ENCODE data around the gene TOX4.
A peak's percentile ranks its signal among the peaks of the same experiment; 100 is the strongest.

The TOX4 gene

DNA sequence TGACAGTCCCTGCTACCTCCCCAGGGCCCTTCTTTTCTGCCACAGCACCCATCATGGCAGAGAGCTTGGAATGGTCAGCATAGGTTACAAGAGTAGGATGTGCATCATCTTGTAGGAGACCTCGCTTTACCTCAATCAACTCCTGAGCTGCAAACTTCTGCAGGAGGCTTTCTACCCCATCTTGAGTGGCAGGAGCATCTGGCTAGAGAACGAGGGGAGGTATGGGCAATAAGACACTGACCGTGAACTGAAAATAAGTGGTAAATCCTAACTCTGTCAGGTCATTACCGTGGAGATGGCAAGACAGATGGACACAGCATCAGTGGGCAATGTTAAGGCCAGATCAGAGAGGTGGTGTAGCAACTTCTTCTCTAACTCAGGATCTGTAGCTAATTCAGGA, 26.4 kb downstream of the TOX4 start:
- no peak for DNase-seq (ENCODE audit: low spot score)

DNA sequence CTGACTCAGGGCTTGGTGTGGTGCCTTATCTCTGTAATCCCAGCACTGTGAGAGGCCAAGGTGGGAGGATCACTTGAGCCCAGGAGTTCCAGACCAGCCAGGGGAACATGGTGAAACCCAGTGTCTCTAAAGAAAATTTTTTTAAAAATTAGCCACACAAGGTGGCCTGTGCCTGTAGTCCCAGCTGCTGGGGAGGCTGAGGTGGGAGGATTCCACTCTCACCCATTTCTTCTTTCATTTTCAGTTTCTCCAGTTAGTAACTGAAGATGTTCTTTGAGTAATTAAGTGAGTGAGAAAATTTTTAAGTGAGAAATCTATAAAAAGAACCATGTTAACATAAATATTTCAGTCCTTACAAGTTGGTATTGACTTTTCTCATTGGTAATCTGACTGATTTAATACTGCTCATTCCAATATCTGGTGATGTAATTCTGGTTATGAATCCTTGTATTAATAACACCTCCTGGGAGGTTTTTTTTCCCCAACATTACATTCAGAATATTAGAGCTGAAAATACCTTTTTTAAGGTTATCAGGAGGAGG, 28.1 kb downstream of the TOX4 start:
- no peak for DNase-seq (ENCODE audit: low spot score)

DNA sequence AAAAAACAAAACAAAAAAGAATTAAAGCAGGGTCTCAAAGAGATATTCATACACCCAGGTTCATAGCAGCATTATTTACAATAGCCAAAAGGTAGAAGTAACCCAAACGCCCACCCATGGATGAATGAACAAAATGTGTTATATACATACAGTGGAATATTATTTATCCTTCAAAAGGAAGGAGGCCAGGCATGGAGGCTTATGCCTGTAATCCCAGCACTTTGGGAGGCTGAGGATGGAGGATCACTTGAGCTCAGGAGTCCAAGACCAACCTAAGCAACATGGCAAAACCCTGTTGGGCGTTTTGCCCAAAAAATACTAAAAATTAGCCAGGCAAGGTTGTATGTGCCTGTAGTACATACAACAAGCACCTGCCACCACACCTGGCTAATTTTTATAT, 29.6 kb downstream of the TOX4 start:
- no peak for DNase-seq (ENCODE audit: low spot score)

DNA sequence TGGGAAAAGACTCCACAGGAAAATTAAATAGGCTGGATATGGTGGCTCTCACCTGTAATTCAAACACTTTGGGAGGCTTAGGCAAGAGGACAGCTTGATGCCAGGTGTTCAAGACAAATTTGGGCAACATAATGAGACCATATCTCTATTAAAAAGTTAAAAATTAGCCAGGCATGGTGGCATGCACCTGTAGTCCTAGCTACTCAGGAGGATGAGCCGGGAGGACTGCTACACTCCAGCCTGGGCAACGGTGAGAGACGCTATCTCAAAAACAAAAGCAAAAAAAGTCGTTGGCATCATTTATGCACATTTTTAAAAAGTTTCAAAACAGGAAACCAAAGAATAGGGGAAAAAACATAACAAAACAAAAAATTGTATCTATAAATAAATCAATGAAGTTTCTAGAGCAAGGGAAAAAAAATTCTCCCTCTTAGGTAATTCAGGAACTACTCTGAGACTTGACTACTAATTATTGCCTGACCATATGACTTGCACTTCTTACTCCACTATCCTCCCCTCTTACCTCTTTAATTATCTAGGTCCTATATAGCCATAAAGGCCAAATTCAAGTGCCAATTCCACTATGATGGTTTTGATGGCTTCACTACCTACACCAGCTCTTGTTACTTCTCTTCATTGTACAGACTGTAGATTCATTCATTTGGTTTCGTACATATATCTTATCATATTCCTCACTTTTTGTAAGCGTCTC, 32.6 kb downstream of the TOX4 start:
- DNase-seq (ENCODE audit: low spot score) = no peak

DNA sequence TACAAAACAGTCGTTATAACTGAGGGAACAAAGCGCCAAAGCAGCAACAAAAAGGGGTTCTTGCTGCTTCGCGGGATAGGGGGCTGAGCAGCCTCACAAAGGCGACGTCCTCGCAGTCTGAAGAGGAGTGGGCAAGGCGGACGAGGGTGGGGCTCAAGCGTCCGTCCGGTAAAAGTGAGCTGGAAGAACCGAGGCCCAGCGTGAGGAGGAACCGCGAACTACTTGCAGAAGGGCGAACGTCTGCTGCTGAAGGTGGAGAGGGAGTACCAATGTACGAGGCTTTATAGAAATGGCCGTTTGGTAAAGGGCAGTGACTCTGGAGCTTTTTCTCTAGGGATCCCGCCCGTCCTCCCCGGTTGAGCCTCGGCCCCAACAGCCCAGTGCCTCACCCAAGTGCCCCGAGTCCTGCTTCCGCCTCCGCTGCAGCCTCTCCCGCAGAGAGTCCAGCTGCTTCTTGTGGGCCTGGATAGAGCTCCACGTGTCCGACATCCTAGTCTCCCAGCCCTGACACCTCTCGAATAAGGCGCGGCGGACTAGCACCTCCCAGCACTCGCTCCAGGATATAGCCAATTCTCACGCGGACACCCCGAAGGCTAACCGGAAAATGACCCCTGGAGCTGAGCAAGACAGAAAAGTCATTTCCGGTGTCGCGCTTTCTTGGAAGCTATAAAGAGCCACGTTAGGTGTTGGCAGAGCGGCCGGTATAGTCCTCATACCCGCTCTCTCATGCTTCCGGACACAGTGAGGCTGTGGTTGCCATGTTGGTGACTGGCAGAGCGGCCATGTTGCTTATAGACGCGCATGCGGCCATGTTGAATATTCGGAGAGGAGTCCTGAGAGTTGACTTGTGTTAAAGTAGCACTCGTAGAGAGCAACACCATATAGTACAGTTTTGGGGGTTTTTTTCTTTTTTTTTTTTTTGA, 34.0 kb downstream of the TOX4 start, which contains the start of gene METTL3:
METTL3 (minus strand) TSS at position 606 of the 923 bp plus-strand sequence; CDS start at position 489, 117 bp downstream.
- peak; percentile 98 for DNase-seq (ENCODE audit: low spot score)

DNA sequence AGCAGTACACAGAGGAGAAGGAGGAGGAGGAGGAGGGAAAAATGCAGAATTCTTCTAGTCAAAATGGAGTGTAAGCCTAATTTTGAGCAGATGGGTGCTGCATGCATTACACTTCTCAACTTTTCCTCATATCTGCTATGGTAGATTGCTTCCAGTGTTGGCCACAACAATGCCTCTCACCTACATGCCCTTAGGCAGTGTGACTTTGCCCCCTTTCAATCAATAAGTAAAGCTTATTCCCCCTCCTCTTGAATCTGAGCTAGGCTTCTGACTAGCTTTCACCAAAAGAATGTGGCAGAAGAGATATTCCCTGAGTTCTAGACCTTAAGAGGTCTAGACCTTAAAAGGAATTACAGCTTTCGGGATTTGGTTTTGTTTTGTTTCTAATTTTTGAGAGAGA, 37.3 kb downstream of the TOX4 start:
- DNase-seq (ENCODE audit: low spot score) = no peak

DNA sequence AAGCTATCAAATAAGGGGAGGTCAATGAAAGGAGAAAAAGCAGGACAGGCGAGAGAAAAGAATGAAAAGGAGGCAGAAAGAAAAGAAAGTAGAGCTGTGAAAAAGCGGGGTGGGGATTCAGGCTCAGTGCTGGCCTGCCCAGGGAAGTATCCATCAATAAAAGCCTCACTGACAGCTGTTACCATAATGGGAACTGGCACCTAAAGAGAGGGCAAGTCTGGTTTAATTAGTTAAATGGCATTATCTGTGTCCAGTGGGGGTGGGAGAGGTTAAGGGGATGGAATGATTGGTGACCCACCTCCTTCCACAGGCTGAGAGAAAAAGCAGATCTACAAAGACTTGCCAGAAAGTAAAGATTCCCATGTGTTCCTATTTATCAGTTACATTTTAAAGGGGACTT, 41.7 kb downstream of the TOX4 start:
- DNase-seq (ENCODE audit: low spot score) = no peak

DNA sequence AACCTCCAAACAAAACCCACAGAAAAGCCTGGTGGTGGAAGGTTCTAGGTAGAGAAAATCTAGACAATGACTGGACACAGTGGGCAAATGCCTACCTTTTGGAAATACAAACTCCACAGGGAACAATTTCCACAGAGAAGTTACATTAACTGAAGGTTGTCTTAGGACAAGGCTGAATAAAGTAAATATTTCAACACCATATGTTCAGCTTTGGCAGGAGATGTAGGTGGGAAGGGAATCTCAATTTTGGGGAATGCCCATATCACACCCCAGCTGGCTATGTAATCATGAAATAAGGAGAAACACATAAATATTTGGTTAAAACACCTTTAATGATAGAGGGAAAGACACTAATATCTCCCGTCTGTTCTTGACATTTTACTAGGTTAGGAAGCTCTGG, 43.8 kb downstream of the TOX4 start:
- no peak for DNase-seq (ENCODE audit: low spot score)

DNA sequence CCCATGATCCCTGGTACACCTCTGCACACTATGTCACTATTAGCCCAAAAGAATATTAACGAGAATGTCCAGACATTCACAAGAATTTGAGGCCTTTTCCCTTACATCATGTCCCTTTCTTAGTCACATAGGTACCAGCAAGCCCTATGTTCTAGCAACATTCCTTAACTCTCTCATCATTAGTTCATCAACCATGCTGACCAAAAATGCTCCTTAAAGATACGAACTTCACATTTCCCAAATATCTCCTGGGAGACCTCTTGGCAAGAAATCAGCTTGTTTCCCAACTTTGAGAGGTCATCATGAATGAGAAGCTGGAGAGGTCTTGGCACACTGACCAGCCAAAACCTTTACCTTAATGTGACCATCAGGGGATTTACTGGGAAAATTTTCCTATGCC, 44.5 kb downstream of the TOX4 start:
- no peak for DNase-seq (ENCODE audit: low spot score)

DNA sequence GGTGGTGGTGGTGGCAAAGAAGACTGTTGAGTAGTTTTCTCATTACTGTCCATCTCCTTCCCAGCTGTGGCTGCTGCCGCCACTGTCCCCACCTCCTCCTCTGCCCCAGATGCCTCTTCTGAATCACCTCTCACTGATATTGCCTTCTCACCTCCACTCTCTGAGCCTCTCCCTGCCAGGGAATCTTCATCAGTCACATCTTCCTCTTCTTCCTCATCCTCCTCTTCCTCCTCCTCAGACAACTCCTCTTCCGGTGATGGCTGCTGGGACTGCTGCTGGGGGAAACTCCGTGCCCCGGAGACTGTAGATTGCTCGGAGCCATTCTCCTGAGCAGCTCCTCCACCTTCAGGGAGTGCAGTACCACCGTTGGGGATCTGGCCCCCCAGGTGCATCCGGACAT, 46.2 kb downstream of the TOX4 start:
- no peak for DNase-seq (ENCODE audit: low spot score)

DNA sequence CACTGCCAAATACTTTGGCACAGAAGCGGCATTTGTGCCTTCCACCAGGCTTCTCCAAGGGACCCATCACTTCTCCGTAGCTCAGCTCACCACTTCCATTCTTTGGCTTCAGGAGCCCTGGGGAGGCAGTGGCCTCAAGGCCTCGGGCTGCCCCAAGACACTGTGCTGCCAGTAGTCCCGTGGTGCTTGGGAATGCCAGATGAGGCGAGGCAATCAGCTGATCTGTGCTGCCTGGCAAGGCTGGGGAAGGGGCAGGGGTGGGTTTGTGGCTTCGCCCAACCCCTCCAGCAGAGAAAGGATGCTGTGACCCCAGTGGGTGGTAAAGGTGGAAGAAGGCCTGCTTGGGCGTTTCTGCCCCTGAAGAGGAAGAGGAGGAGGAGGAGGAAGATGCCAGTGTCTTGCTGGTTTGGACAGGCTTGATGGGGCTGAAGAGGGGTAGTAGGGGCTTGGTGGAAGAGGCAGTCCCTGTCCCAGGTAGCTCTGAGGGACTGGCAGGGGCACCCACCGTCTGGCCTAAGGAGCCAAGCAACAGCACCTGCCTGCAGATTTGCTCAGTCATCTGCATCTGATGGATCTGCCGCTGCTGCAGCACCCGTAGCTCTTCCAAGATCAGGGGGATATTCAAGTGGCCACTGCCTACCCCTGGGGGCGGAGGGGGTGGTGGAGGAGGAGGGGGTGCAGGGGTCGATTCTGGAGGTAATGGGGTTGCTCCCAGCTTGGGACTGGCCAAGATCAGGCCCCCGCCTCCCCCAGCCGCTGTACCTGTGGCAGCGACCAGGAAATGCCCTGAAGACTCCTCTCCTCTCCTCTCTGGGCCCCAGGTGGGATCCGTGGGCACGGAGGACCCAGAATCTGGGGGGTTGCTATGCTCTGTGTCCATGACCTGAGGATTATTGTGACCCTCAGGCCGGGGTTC, 47.8 kb downstream of the TOX4 start:
- no peak for DNase-seq (ENCODE audit: low spot score)

DNA sequence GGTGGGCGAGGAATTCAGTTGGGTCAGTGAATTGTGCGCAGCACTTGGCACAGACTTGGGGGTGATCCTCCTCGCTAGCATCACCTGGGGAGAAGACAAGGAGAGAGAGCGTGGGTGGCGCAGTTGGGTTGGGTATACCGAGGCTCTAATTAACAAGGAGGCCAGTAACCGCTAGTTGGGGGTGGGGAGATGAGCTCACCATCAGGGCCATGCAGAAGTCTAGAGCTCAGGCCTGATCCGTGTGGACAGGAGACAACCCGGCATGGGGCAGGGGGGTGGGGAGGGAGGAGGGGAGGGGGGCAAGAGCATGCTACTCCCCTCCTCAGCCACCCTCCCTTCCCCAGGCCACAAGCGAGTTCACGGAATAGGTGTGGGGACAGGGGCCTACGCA, 48.6 kb downstream of the TOX4 start:
- no peak for DNase-seq (ENCODE audit: low spot score)

DNA sequence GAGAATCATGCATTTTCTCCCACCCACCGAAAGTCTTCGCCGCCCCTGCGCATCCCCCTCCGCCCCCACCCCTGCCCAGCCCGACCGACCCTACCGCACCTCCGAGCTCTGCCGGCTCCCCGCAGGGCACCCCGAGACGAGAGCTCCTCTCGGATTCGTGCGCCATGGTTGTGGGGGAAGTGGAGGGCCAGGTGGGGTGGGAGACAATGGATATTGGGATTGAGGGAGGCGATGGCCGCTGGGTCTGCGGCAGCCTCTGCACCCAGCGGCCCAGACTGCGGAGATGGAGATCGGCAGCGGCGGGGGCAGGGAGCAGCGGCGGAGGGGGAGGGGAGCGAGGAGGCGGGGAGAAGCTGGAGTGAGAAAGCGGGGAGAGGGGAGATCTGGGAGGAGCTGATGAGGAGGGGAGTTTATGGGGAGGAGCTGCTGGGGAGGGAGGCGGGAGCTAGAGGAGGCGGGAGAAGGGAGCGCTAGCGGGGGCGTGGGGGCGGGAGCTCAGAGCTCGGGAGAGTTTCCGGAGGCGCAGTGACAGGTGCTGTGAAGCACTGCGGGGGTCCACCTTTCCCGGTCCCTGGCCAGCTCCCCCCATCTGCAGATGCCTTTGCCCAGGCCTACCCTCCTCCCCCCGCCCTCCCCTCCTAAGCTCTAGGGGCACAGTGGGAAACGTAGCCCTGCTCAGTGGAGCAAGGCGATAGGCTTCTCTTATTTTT, 49.1 kb downstream of the TOX4 start, which contains the start of gene SALL2:
SALL2 (minus strand) TSS at position 385 of the 710 bp plus-strand sequence; CDS start at position 166, 219 bp downstream.
- DNase-seq (ENCODE audit: low spot score) = no peak

DNA sequence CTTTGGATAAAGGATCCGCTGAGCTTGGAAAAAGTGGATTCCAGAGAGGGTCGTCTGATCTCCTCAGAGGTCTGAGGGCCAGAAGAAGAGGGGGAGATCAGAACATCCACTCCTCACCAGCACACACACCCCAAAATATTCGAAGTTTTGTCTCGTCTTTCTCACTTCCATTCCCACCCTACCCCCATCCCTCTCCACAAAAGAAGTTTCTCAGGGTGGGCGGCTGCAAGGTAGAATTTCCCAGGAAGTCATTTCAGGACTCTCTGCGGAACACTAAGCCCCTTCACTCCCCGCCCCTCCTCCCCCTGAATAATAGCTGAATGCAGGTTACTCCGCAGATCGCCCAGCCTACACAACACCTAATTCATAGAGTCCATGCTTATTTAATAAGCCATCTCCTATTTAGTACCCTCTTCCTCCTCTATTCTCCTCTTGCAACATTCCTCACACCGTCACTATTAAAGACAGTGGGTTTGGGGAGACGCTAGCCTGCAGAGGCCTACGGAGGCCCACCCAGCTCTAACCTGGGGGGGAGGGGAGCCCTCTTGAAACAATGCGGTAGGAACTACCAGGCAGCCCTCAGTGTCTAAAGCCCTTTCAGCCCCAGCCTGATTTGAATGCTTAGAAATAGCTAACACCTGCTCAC, 49.8 kb downstream of the TOX4 start:
- no peak for DNase-seq (ENCODE audit: low spot score)

DNA sequence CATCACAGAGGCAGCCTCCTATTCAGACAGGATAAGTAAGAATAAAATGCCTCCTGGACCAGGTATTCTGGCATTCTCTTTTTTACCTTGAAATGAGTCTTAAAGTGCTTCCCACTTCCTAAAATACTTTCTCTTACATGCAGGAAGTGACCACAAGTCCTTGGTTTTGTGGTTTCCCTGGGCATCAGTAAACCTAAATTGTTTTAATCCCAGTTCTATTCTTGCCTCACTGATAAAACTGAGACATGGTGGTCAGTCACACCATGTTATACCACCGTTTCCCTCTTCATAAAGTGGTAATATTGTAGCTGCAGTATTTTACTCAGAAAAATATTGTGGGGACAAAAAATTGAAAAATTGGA, 50.3 kb downstream of the TOX4 start:
- no peak for DNase-seq (ENCODE audit: low spot score)

DNA sequence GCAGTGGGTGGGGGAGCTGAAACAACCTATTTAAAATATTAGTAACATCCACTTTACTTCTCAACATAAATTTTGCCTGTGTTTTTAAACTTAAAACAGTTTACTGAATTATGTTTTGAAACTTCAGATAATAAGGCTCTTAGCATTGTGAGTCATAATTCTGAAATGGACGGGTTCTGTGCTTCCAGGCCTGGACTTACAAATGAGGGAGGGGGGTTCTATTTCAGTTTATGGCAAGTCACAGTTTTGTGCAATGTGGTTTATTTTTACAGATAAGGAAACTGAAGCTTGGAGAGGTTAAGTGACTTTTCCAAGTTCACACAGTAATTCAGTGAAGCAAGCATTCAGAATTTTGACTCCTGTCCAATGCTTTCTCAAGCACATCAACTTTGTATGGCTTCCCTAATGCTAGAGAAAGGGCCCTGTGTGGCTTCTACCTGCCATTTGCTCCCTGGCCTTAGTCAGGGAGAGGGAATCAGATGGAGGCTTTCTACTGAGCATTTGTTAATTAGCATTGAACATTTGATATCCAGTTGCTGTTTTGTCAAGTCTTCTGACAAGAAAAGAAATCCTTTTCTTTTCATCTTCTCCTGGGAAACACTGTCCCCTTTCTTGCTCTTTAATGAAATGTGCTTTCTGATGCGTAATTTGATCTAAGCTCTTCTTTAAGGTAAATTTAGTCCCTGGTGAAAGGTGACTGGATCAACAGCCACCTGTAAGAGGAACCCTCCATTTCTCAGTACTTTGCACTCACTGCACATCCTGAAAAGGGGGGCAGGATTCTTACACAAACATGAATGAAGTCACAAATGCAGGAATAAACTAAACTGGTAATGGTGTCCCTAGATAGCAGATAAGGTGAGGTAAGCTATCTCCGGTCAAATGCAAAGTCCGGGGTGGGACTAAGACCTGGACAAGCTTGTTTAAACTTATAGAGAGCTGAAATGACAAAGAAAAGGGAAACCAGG, 51.7 kb downstream of the TOX4 start:
- no peak for DNase-seq (ENCODE audit: low spot score)

DNA sequence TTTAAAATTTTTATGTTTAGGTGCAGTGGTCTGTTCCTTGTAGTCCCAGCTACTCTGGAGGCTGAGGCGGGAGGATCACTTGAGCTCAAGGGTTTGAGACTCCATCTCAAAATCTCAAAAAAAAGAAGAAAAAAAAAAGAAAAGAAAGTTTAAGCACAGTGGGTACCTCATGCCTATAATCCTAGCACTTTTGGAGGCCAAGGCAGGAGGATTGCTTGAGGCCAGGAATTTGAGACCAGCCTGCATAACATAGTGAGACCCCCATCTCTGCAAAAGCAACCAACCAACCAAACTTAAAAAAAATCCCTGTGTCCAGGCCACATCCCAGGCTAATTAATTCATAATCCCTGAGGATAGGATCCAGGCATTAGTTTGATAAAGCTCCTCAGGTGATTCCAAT, 52.5 kb downstream of the TOX4 start:
- no peak for DNase-seq (ENCODE audit: low spot score)

DNA sequence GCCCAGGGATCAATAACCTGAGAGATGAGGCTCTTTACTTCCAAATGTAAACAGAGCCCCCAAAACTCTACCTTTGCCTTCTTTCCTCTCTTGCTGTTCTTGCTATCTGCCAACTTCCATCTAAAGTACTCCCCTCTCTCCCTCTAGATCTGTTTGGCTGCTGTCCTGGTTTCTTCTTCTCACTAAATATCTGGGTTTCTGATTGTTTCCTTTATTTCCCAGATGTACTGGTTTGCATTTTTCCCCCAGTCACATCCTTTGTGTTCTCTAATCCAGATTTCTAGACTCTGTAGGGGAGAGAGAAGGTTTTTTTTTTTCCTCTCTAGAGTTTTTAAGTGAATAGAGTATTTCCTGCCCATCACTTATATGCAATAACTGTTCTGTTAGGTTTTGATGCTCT, 56.3 kb downstream of the TOX4 start:
- DNase-seq (ENCODE audit: low spot score) = no peak

DNA sequence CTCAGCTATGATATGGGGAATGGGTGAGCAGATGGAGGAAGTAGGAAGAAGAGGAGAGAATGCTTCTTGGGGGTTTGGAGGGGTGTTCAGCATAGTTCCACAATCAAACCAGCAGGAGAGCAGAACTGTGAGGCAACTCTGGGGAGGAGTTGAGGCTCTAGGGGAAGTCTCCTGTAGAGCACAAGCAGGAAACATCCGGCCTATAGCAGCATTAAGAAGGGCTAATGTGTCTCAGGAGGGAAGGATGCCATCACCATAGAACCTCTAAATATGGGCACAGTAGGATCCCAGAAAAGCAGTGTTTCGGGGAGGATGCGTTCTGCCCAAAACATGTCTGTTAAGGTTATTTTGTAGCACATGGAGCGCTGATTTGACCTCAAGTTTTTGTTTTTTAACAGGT, 57.6 kb downstream of the TOX4 start:
- DNase-seq (ENCODE audit: low spot score) = no peak

Data from kidney capillary endothelial cell (primary cell).